Measurements from ENCODE around the gene SLC39A1. TPM values are rescaled to one million over a fixed set of nuclear protein-coding genes. Genes with fewer than 3 reads are reported as not detected.

The SLC39A1 gene
- total and polyA plus RNA-seq, 9 of the 15 experiments (the other 6 are each of a cell fraction or from before 2014, with no cell fraction given) = 9.9 to 81.1 (median 62.7) TPM

DNA sequence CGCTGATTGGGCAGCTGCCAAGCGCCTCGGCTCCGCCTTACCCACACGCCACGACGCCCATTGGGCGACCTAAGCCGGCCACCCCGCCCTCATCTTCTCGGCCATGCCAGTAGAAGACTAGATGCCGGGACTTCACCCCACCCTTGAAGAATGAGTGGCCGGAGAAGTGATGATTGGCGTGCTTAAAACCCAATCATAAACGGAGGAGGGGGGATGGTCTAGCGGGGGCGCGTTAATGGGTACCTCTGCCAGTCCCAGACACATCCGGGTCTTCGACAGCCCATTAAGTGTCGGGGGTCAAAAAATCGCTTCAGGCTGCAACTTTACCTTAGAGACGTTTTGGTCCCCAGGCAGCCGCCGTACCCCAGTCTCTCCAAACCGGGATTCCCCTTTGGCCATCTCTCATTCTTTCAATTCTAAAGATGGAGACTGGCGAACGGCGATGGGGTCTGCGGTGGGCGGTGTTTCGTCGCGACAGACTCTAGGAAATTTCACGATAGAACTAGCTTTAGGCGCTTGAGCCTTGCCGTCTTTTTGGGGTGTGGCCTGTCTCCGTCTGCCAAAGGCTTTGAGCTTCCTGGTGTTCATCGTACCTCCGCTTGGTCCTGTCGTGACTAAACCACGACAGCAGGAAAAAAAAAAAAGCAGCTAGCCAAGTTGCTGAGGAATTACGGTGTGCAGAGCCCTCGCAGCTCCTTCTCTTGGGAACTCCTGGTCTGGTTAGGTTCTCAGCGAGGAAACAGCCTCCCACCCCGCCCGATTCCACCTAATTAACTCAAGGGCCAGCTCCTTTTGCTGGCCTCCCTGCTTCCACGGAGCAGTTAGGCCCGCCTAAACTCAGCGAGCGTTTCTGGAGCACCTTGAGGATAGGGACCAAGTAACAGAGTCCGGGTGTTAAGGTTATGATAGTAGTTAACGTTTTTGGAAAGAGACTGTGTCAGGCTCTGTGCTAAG lies 40.1 kb downstream of the SLC39A1 start, which contains the start of gene GATAD2B (continued):
- TF ChIP-seq, protein P1, sequence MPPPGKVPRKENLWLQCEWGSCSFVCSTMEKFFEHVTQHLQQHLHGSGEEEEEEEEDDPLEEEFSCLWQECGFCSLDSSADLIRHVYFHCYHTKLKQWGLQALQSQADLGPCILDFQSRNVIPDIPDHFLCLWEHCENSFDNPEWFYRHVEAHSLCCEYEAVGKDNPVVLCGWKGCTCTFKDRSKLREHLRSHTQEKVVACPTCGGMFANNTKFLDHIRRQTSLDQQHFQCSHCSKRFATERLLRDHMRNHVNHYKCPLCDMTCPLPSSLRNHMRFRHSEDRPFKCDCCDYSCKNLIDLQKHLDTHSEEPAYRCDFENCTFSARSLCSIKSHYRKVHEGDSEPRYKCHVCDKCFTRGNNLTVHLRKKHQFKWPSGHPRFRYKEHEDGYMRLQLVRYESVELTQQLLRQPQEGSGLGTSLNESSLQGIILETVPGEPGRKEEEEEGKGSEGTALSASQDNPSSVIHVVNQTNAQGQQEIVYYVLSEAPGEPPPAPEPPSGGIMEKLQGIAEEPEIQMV (tag; conservative IDR thresholded peaks at IDR 0.05; ENCODE audit: low read depth) = no peak
- TF ChIP-seq ZNF778 (CRISPR knock-in tag; IDR thresholded peaks at IDR 0.05) (no peak), NUFIP1 (IDR thresholded peaks at IDR 0.05; ENCODE audit: partially characterized antibody) (no peak), XRCC4 (IDR thresholded peaks at IDR 0.05; ENCODE audit: extremely low read depth, insufficient read depth, insufficient read length) (no peak), ARID2 (IDR thresholded peaks at IDR 0.05) (no peak), PBX2 (CRISPR knock-in tag; IDR thresholded peaks at IDR 0.05; ENCODE audit: low read depth) (peak; percentile 97), PBX2 (tag; conservative IDR thresholded peaks at IDR 0.05; ENCODE audit: low read depth) (peak; percentile 99), HES1 (IDR thresholded peaks at IDR 0.05; ENCODE audit: low read depth) (no peak), ZBTB7A (IDR thresholded peaks at IDR 0.05; ENCODE audit: borderline replicate concordance, control insufficient read depth, low read depth, low read length) (peak; percentile 81; the same call in 1 of the 2 replicates)
- TF ChIP-seq, protein P2, sequence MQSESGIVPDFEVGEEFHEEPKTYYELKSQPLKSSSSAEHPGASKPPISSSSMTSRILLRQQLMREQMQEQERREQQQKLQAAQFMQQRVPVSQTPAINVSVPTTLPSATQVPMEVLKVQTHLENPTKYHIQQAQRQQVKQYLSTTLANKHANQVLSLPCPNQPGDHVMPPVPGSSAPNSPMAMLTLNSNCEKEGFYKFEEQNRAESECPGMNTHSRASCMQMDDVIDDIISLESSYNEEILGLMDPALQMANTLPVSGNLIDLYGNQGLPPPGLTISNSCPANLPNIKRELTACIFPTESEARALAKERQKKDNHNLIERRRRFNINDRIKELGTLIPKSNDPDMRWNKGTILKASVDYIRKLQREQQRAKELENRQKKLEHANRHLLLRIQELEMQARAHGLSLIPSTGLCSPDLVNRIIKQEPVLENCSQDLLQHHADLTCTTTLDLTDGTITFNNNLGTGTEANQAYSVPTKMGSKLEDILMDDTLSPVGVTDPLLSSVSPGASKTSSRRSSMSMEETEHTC (IDR thresholded peaks at IDR 0.05) = no peak
- TF ChIP-seq, protein P3, sequence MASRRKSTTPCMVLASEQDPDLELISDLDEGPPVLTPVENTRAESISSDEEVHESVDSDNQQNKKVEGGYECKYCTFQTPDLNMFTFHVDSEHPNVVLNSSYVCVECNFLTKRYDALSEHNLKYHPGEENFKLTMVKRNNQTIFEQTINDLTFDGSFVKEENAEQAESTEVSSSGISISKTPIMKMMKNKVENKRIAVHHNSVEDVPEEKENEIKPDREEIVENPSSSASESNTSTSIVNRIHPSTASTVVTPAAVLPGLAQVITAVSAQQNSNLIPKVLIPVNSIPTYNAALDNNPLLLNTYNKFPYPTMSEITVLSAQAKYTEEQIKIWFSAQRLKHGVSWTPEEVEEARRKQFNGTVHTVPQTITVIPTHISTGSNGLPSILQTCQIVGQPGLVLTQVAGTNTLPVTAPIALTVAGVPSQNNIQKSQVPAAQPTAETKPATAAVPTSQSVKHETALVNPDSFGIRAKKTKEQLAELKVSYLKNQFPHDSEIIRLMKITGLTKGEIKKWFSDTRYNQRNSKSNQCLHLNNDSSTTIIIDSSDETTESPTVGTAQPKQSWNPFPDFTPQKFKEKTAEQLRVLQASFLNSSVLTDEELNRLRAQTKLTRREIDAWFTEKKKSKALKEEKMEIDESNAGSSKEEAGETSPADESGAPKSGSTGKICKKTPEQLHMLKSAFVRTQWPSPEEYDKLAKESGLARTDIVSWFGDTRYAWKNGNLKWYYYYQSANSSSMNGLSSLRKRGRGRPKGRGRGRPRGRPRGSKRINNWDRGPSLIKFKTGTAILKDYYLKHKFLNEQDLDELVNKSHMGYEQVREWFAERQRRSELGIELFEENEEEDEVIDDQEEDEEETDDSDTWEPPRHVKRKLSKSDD (conservative IDR thresholded peaks at IDR 0.05; ENCODE audit: low read length) = no peak
- TF ChIP-seq, protein P4, sequence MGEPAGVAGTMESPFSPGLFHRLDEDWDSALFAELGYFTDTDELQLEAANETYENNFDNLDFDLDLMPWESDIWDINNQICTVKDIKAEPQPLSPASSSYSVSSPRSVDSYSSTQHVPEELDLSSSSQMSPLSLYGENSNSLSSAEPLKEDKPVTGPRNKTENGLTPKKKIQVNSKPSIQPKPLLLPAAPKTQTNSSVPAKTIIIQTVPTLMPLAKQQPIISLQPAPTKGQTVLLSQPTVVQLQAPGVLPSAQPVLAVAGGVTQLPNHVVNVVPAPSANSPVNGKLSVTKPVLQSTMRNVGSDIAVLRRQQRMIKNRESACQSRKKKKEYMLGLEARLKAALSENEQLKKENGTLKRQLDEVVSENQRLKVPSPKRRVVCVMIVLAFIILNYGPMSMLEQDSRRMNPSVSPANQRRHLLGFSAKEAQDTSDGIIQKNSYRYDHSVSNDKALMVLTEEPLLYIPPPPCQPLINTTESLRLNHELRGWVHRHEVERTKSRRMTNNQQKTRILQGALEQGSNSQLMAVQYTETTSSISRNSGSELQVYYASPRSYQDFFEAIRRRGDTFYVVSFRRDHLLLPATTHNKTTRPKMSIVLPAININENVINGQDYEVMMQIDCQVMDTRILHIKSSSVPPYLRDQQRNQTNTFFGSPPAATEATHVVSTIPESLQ (CRISPR knock-in tag; IDR thresholded peaks at IDR 0.05) = no peak
